ENCODE results near the gene KCNQ1OT1.

KCNQ1OT1 gene

GRCh38 chr11:2592559-2593392, 107.0 kb downstream of the KCNQ1OT1 start:
- DNase-seq (ENCODE audit: extremely low read depth, low read depth): no peak
- no peak for TF ChIP-seq CTCF (IDR thresholded peaks at IDR 0.05; ENCODE audit: low read depth, low read length)

GRCh38 chr11:2591805-2592204, 108.0 kb downstream of the KCNQ1OT1 start:
- no peak for DNase-seq (ENCODE audit: extremely low read depth, low read depth)
- no peak for TF ChIP-seq CTCF (IDR thresholded peaks at IDR 0.05; ENCODE audit: low read depth, low read length)

GRCh38 chr11:2590965-2591754, 108.6 kb downstream of the KCNQ1OT1 start:
- DNase-seq (ENCODE audit: extremely low read depth, low read depth): no peak
- TF ChIP-seq CTCF (IDR thresholded peaks at IDR 0.05; ENCODE audit: low read depth, low read length): no peak

- no peak for DNase-seq (ENCODE audit: extremely low read depth, low read depth)
- TF ChIP-seq CTCF (IDR thresholded peaks at IDR 0.05; ENCODE audit: low read depth, low read length): no peak
These were observed 109.4 kb downstream of the KCNQ1OT1 start for GRCh38 chr11:2590131-2590964.

- DNase-seq (ENCODE audit: extremely low read depth, low read depth): no peak
- TF ChIP-seq CTCF (IDR thresholded peaks at IDR 0.05; ENCODE audit: low read depth, low read length): no peak
These were observed 110.3 kb downstream of the KCNQ1OT1 start for GRCh38 chr11:2589538-2589934.

GRCh38 chr11:2588809-2589537, 110.8 kb downstream of the KCNQ1OT1 start:
- no peak for DNase-seq (ENCODE audit: extremely low read depth, low read depth)
- no peak for TF ChIP-seq CTCF (IDR thresholded peaks at IDR 0.05; ENCODE audit: low read depth, low read length)

Measured in AG09319 (cell line).